SJCRH30 (cell line): ENCODE results near the gene LPCAT3. TPM values are rescaled to one million over a fixed set of nuclear protein-coding genes. Genes with fewer than 3 reads are reported as not detected.

ENCODE experiments used
- DNase-seq, 2 experiments: peaks; one replicate each; pipeline ENCODE4 v3.0.0-alpha.2; 2015 to 2020
- H3K27ac ChIP-seq: fragments of 250-450 bp; sonication (Bioruptor Pico); 2 replicates; pipeline ENCODE4 v1.5.1; 2020; ENCODE audit warnings: mild to moderate bottlenecking, moderate library complexity
- H3K27me3 ChIP-seq: fragments of 250-450 bp; sonication (Bioruptor Pico); 2 replicates; pipeline ENCODE4 v1.5.1; 2020; ENCODE audit warnings: mild to moderate bottlenecking, moderate library complexity
- H3K36me3 ChIP-seq: fragments of 250-450 bp; sonication (Bioruptor Pico); 2 replicates; pipeline ENCODE4 v1.5.1; 2020; ENCODE audit warnings: mild to moderate bottlenecking, moderate library complexity
- H3K4me1 ChIP-seq: fragments of 250-450 bp; sonication (Bioruptor Pico); 2 replicates; pipeline ENCODE4 v1.5.1; 2020; ENCODE audit warnings: mild to moderate bottlenecking, moderate library complexity
- H3K4me3 ChIP-seq: fragments of 250-450 bp; sonication (Bioruptor Pico); 2 replicates; pipeline ENCODE4 v1.5.1; 2020; ENCODE audit warnings: mild to moderate bottlenecking, moderate library complexity
- H3K9me3 ChIP-seq: fragments of 250-450 bp; sonication (Bioruptor Pico); replicated peaks from 2 replicates; pipeline ENCODE4 v1.5.1; 2020; ENCODE audit warnings: mild to moderate bottlenecking, moderate library complexity
- total RNA-seq: library from RNA; depleted of rRNA; stranded (reverse); fragments of >200 nt; shearing (Covaris generic); gene quantifications from 2 replicates; pipeline ENCODE4 v1.2.3, GENCODE V29; 2014

The LPCAT3 gene
- total RNA-seq, 1 experiment from 2014 or later: 19.9 TPM

DNA sequence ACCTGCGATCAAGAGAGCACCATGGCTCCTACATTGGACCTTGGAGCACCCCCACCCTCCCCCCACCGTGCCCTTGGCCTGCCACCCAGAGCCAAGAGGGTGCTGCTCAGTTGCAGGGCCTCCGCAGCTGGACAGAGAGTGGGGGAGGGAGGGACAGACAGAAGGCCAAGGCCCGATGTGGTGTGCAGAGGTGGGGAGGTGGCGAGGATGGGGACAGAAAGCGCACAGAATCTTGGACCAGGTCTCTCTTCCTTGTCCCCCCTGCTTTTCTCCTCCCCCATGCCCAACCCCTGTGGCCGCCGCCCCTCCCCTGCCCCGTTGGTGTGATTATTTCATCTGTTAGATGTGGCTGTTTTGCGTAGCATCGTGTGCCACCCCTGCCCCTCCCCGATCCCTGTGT, 76.5 kb downstream of the LPCAT3 start:
- no peak overlapping the region for H3K27ac ChIP-seq
- DNase-seq: no peak
- no peaks in the 10 kb centered on the region for H3K9me3 ChIP-seq
- H3K36me3 ChIP-seq: peaks cover 26% of the 10 kb centered on the region
- no peak overlapping the region for H3K4me3 ChIP-seq
- no peaks in the 10 kb centered on the region for H3K27me3 ChIP-seq
- H3K4me1 ChIP-seq: peaks cover 4% of the 10 kb centered on the region

DNA sequence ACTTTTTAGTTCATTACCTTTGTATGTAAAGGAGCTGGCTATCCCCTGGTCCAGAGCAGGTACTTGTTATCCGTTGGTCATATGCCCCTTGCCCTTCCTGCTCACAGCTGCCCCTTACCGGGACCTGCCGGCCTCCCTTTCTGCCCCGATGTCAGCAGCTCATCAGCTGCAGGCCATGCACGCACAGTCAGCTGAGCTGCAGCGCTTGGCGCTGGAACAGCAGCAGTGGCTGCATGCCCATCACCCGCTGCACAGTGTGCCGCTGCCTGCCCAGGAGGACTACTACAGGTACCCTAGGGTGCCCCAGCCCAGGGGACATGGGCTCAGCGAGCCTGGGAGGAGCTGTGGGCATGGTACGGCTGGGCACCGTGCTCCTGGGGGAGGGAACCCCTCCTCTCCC, 77.0 kb downstream of the LPCAT3 start:
- DNase-seq: no peak
- Histone ChIP-seq H3K4me1 (peaks cover 4% of the 10 kb centered on the region), H3K9me3 (no peaks in the 10 kb centered on the region), H3K36me3 (peaks cover 31% of the 10 kb centered on the region), H3K27ac (no peak overlapping the region), H3K4me3 (no peak overlapping the region), H3K27me3 (no peaks in the 10 kb centered on the region)

DNA sequence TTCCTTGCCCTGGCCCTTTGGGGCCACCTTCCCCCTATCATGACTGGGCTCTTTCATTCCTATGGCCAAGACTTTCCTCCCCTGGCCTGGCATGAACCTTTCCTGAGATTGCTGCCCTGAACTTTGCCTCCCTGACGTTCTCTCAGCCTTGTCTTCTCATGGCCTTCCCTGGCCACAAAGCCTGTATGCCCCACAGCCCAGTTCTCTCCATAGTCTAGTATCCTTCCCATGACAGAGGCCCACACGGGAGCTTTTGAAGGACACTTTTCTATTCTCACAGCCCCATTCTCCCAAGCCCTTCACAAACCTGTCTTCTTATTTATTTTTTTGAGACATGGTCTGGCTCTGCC, 79.1 kb downstream of the LPCAT3 start:
- Histone ChIP-seq H3K9me3 (no peaks in the 10 kb centered on the region), H3K27ac (no peak overlapping the region), H3K36me3 (peaks cover 49% of the 10 kb centered on the region), H3K4me1 (no peaks in the 10 kb centered on the region), H3K27me3 (no peaks in the 10 kb centered on the region), H3K4me3 (no peak overlapping the region)
- no peak for DNase-seq

GRCh38 chr12:6938353-6939190, 79.7 kb downstream of the LPCAT3 start:
- Histone ChIP-seq H3K27ac (no peak overlapping the region), H3K4me3 (no peak overlapping the region)
- DNase-seq: no peak

DNA sequence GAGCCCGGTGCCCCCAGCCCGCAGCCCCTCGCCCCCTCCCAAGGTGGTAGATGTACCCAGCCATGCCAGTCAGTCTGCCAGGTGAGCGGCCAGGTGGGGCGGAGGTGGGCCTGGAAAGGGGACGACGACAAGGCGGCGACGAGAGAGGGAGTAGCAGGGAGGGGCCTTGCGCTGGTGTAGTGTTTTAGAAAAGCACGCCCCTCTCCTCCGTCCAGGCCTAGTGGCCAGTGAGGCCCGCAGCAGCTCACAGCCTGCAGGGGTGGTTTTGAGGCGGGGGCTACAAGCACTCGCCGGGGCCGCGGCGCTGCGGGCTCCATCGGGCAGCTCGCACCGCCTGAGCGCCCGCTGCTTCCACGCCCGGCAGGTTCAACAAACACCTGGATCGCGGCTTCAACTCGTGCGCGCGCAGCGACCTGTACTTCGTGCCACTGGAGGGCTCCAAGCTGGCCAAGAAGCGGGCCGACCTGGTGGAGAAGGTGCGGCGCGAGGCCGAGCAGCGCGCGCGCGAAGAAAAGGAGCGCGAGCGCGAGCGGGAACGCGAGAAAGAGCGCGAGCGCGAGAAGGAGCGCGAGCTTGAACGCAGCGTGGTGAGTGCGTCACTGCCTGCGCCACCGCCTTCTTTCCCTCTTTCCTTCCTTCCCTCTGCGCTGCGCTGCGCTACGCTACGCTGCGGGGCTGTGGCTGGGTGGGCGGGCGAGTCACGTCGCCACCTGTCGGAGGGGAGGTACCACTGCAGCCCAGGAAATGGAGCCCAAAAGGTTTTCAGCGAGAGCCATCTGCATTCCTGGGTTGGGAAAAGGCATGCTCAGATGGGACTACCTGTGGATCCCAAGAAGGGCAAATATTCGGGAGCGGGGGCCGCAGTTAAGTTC, 80.6 kb downstream of the LPCAT3 start:
- Histone ChIP-seq H3K27me3 (no peaks in the 10 kb centered on the region), H3K9me3 (no peaks in the 10 kb centered on the region), H3K4me1 (no peaks in the 10 kb centered on the region), H3K36me3 (peaks cover 62% of the 10 kb centered on the region), H3K27ac (peak overlapping the region; percentile 64), H3K4me3 (peak overlapping the region; percentile 51)
- peak; percentile 77 to 79 for DNase-seq

More at GRCh38 chr12:6938353-6939190, 79.7 kb downstream of the LPCAT3 start:
- Histone ChIP-seq H3K27me3 (no peaks in the 10 kb centered on the region), H3K9me3 (no peaks in the 10 kb centered on the region), H3K4me1 (no peaks in the 10 kb centered on the region), H3K36me3 (peaks cover 55% of the 10 kb centered on the region)

- no peak for DNase-seq
- Histone ChIP-seq H3K27me3 (no peaks in the 10 kb centered on the region), H3K36me3 (peaks cover 69% of the 10 kb centered on the region), H3K9me3 (no peaks in the 10 kb centered on the region), H3K27ac (no peak overlapping the region), H3K4me1 (no peaks in the 10 kb centered on the region), H3K4me3 (no peak overlapping the region)
Observed at GRCh38 chr12:6936636-6937480, 81.4 kb downstream of the LPCAT3 start.

- no peak overlapping the region for H3K4me3 ChIP-seq
- no peaks in the 10 kb centered on the region for H3K27me3 ChIP-seq
- H3K4me1 ChIP-seq: no peaks in the 10 kb centered on the region
- DNase-seq: no peak
- no peaks in the 10 kb centered on the region for H3K9me3 ChIP-seq
- H3K36me3 ChIP-seq: peaks cover 69% of the 10 kb centered on the region
- H3K27ac ChIP-seq: no peak overlapping the region
Observed at GRCh38 chr12:6936194-6936635, 82.1 kb downstream of the LPCAT3 start.

DNA sequence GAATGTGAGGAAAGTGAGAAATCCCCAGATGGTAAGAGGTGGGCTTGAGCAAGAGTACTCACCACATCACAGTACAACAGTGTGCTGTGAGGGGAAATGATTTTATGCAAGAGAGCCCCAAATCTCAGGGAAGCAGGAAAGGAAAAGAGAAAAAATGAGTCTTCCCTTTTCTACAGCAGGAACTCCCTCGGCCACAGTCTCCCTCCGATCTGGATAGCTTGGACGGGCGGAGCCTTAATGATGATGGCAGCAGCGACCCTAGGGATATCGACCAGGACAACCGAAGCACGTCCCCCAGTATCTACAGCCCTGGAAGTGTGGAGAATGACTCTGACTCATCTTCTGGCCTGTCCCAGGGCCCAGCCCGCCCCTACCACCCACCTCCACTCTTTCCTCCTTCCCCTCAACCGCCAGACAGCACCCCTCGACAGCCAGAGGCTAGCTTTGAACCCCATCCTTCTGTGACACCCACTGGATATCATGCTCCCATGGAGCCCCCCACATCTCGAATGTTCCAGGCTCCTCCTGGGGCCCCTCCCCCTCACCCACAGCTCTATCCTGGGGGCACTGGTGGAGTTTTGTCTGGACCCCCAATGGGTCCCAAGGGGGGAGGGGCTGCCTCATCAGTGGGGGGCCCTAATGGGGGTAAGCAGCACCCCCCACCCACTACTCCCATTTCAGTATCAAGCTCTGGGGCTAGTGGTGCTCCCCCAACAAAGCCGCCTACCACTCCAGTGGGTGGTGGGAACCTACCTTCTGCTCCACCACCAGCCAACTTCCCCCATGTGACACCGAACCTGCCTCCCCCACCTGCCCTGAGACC, 82.7 kb downstream of the LPCAT3 start:
- Histone ChIP-seq H3K27ac (no peak overlapping the region), H3K9me3 (no peaks in the 10 kb centered on the region), H3K4me3 (no peak overlapping the region), H3K4me1 (no peaks in the 10 kb centered on the region), H3K27me3 (no peaks in the 10 kb centered on the region), H3K36me3 (peaks cover 72% of the 10 kb centered on the region)
- no peak for DNase-seq

GRCh38 chr12:6934110-6934509, 84.2 kb downstream of the LPCAT3 start:
- H3K4me3 ChIP-seq: no peak overlapping the region
- no peaks in the 10 kb centered on the region for H3K9me3 ChIP-seq
- H3K27ac ChIP-seq: no peak overlapping the region
- H3K27me3 ChIP-seq: no peaks in the 10 kb centered on the region
- peaks cover 4% of the 10 kb centered on the region; the same call in 1 of the 2 replicates for H3K4me1 ChIP-seq
- H3K36me3 ChIP-seq: peaks cover 68% of the 10 kb centered on the region
- no peak for DNase-seq

- Histone ChIP-seq H3K4me3 (no peak overlapping the region), H3K9me3 (no peaks in the 10 kb centered on the region), H3K36me3 (peaks cover 56% of the 10 kb centered on the region), H3K4me1 (peaks cover 4% of the 10 kb centered on the region; the same call in 1 of the 2 replicates), H3K27ac (no peak overlapping the region), H3K27me3 (no peaks in the 10 kb centered on the region)
- no peak for DNase-seq
Observed at GRCh38 chr12:6932766-6933165, 85.5 kb downstream of the LPCAT3 start.

DNA sequence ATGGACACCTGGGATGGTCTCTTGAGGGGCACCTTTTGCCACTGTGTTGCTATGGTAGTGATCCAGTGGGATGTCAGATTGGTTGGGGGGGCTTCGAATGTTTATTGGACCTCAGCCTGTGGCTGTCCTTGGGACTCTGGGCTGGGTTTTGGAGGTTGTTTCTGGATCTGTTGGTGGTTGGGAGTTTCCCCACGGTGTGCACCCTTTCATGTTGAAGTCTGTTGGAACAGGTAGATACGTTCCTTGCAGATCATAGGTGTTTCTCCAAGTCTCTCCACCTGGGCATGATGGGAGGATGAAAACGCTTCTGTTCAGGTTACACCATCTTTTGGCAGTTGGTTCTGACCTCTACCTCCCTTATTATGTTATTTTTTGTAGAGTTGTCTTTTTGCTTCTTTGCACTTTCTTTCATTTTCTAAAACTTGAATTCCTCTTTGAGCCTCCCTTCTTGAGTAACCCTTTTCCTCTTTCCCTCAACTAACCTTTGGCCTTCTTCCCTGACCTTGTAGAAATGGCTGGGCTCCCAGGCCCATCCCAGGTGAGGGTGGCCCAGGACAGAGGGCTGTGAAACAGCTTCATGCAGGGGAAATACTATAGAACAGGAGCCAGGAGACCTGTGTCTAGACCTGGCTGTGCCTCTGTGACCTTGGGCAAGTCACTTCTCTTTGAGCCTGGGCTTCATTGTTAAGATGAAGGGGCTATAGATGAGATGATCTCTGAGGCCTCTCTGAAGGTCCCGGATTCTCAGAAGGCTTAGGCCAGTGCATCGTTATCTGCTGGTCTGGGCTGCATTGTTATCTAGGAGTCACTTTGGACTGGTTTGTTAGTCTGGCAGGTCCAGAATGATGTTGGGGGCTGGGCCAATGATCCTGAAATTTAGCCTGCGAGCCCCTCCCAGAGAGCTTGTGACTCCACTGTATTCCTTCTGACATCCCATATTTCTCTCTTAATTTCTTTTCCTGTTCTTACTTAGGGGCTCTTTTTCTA, 88.5 kb downstream of the LPCAT3 start:
- Histone ChIP-seq H3K27ac (no peak overlapping the region), H3K9me3 (no peaks in the 10 kb centered on the region), H3K4me1 (peaks cover 20% of the 10 kb centered on the region)

DNA sequence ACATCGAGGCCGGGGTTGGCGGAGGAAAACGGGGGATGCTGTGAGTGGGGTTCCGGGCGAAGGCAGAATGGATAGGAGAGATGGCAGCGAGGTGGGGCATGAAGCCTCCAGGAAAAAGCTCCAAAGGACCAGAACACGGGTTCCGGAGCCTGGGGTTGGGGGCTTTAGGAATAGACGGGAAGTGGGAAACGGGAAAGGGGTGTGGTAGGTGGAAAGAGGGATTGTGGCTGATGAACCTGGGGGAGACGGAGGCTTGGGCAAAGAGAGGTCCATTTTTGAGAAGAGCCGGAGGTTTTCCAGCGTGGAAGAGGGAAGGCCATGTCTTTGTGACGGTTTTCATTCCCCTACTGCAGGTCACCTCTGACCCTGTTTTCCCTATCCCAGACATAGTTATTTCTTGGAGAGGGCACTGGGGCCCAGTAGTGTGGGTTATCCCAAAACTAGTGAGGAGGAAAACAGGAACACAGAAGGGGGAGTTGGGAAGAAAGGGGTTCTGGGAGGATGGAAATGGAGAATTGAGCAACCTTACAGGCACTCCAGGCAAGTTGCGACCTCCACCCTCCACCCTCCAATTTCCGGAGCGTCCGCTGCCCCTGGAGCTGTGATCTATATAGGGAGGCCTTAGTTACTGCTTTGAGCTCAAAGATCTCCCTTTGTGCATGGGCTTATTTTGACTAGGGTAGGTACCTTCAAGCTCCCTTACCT, 89.4 kb downstream of the LPCAT3 start:
- no peak for DNase-seq
- peaks cover 20% of the 10 kb centered on the region for H3K36me3 ChIP-seq
- H3K4me1 ChIP-seq: peaks cover 26% of the 10 kb centered on the region
- H3K27me3 ChIP-seq: no peaks in the 10 kb centered on the region
- H3K4me3 ChIP-seq: peak overlapping the region; percentile 74
- H3K27ac ChIP-seq: peak overlapping the region; percentile 24; the same call in 1 of the 2 replicates
- no peaks in the 10 kb centered on the region for H3K9me3 ChIP-seq

More for the DNA sequence above, 88.5 kb downstream of the LPCAT3 start:
- H3K4me3 ChIP-seq: peak overlapping the region; percentile 74
- peaks cover 28% of the 10 kb centered on the region for H3K36me3 ChIP-seq
- DNase-seq: no peak
- H3K27me3 ChIP-seq: no peaks in the 10 kb centered on the region
